ENCODE measurements around the gene SUGP2. TPM values are rescaled to one million over a fixed set of nuclear protein-coding genes. Genes with fewer than 3 reads are reported as not detected.

Gene SUGP2
- total RNA-seq, 1 donor from 2014 or later: 29.5 TPM

- DNase-seq (ENCODE audit: low read depth): no peak
- H3K4me3 ChIP-seq (ENCODE audit: low read depth, low read length): no peak overlapping the region
- peaks cover 6% of the 10 kb centered on the region for H3K36me3 ChIP-seq (ENCODE audit: control insufficient read depth, insufficient read depth, low read length)
- no peaks in the 10 kb centered on the region for H3K27me3 ChIP-seq (ENCODE audit: control insufficient read depth, insufficient read depth, low read length)
- TF ChIP-seq, protein P1, sequence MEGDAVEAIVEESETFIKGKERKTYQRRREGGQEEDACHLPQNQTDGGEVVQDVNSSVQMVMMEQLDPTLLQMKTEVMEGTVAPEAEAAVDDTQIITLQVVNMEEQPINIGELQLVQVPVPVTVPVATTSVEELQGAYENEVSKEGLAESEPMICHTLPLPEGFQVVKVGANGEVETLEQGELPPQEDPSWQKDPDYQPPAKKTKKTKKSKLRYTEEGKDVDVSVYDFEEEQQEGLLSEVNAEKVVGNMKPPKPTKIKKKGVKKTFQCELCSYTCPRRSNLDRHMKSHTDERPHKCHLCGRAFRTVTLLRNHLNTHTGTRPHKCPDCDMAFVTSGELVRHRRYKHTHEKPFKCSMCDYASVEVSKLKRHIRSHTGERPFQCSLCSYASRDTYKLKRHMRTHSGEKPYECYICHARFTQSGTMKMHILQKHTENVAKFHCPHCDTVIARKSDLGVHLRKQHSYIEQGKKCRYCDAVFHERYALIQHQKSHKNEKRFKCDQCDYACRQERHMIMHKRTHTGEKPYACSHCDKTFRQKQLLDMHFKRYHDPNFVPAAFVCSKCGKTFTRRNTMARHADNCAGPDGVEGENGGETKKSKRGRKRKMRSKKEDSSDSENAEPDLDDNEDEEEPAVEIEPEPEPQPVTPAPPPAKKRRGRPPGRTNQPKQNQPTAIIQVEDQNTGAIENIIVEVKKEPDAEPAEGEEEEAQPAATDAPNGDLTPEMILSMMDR (IDR thresholded peaks at IDR 0.05; ENCODE audit: insufficient read depth, low read length, poor library complexity, severe bottlenecking): no peak
Measured at GRCh38 chr19:19009951-19010350, 23.4 kb downstream of the SUGP2 start.

GRCh38 chr19:19006213-19006612, 27.1 kb downstream of the SUGP2 start:
- Histone ChIP-seq H3K27me3 (ENCODE audit: control insufficient read depth, insufficient read depth, low read length) (no peaks in the 10 kb centered on the region), H3K36me3 (ENCODE audit: control insufficient read depth, insufficient read depth, low read length) (peaks cover 10% of the 10 kb centered on the region), H3K4me3 (ENCODE audit: low read depth, low read length) (no peak overlapping the region)
- no peak for DNase-seq (ENCODE audit: low read depth)
- TF ChIP-seq, protein P1 (IDR thresholded peaks at IDR 0.05; ENCODE audit: insufficient read depth, low read length, poor library complexity, severe bottlenecking): no peak

DNA sequence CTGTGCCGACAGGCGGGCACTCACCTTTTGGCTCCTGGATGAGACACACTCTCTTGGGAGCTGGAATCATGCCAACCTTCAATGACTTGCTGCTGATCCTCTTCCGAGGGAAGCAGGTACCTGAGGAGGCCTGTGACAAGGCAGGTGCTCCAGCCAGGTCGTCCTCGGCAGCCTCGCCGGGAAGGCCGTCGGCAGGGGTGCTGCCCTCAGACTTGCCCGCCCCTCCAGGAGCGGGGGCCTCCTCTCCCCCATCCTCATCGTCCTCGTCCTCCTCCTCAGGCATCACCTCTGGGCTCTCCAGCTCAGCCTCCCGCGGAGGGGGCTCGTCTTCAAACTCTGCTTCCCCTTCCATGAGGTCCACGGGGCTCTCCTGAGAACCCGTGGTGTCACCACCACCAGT, 29.2 kb downstream of the SUGP2 start:
- peaks cover 9% of the 10 kb centered on the region for H3K36me3 ChIP-seq (ENCODE audit: control insufficient read depth, insufficient read depth, low read length)
- TF ChIP-seq, protein P1 (IDR thresholded peaks at IDR 0.05; ENCODE audit: insufficient read depth, low read length, poor library complexity, severe bottlenecking): no peak
- no peak for DNase-seq (ENCODE audit: low read depth)
- no peaks in the 10 kb centered on the region for H3K27me3 ChIP-seq (ENCODE audit: control insufficient read depth, insufficient read depth, low read length)
- H3K4me3 ChIP-seq (ENCODE audit: low read depth, low read length): no peak overlapping the region

GRCh38 chr19:18999896-19000620, 33.3 kb downstream of the SUGP2 start:
- TF ChIP-seq, protein P1 (IDR thresholded peaks at IDR 0.05; ENCODE audit: insufficient read depth, low read length, poor library complexity, severe bottlenecking): peak; percentile 46
- Histone ChIP-seq H3K27me3 (ENCODE audit: control insufficient read depth, insufficient read depth, low read length) (no peaks in the 10 kb centered on the region), H3K4me3 (ENCODE audit: low read depth, low read length) (no peak overlapping the region), H3K36me3 (ENCODE audit: control insufficient read depth, insufficient read depth, low read length) (peaks cover 6% of the 10 kb centered on the region)
- DNase-seq (ENCODE audit: low read depth): no peak

- Histone ChIP-seq H3K27me3 (ENCODE audit: control insufficient read depth, insufficient read depth, low read length) (no peaks in the 10 kb centered on the region), H3K36me3 (ENCODE audit: control insufficient read depth, insufficient read depth, low read length) (peaks cover 9% of the 10 kb centered on the region), H3K4me3 (ENCODE audit: low read depth, low read length) (no peak overlapping the region)
- DNase-seq (ENCODE audit: low read depth): no peak
- TF ChIP-seq, protein P1 (IDR thresholded peaks at IDR 0.05; ENCODE audit: insufficient read depth, low read length, poor library complexity, severe bottlenecking): no peak
Measured at GRCh38 chr19:18999016-18999758, 34.1 kb downstream of the SUGP2 start.

All from kidney epithelial cell (primary cell).